HepG2 (cell line): ENCODE data around the gene HTATIP2. TPM values are rescaled to one million over a fixed set of nuclear protein-coding genes. Genes with fewer than 3 reads are reported as not detected.

Experiments used
- BRCA1 ChIP-seq: sonication (generic); formaldehyde crosslinking; IDR thresholded peaks from 2 replicates; pipeline ENCODE4 v1.4.0; 2020; ENCODE audit warnings: missing genetic modification reagents
- DMAP1 ChIP-seq: IDR thresholded peaks from 2 replicates; pipeline ENCODE4 v1.6.1; 2016
- EP300 ChIP-seq, 3 experiments: sonication (generic) in 1 of 3; formaldehyde crosslinking in 1 of 3; IDR thresholded peaks; 2 replicates each; pipeline versions ENCODE4 v1.5.1 to v1.6.1; 2011 to 2020; ENCODE audit warnings: low read depth in 2 of 3, low read length in 2 of 3, borderline replicate concordance in 1 of 3, improper control_type of control experiment in 1 of 3, mild to moderate bottlenecking in 1 of 3, missing genetic modification reagents in 1 of 3, moderate library complexity in 1 of 3
- GATAD2A ChIP-seq: IDR thresholded peaks from 2 replicates; pipeline ENCODE4 v1.6.1; 2016
- HMG20A ChIP-seq: IDR thresholded peaks from 2 replicates; pipeline ENCODE4 v1.6.1; 2016; ENCODE audit warnings: borderline replicate concordance
- JARID2 ChIP-seq: sonication (generic); formaldehyde crosslinking; IDR thresholded peaks from 2 replicates; pipeline ENCODE4 v1.8.1; 2023; ENCODE audit warnings: missing genetic modification reagents, inconsistent platforms; ENCODE audit not compliant: insufficient replicate concordance
- KDM5A ChIP-seq: fragments of 200-600 bp; sonication (generic); IDR thresholded peaks from 2 replicates; pipeline ENCODE4 v1.7.0; 2018; ENCODE audit warnings: antibody characterized with exemption, mild to moderate bottlenecking, low read length, borderline replicate concordance
- MAF1 ChIP-seq: sonication (generic); formaldehyde crosslinking; IDR thresholded peaks from 2 replicates; pipeline ENCODE4 v1.5.0; 2020; ENCODE audit warnings: missing genetic modification reagents, borderline replicate concordance
- NFRKB ChIP-seq: fragments of 450-650 bp; IDR thresholded peaks from 2 replicates; pipeline ENCODE4 v1.6.1; 2017
- NPAS2 ChIP-seq: sonication (generic); formaldehyde crosslinking; IDR thresholded peaks from 2 replicates; pipeline ENCODE4 v1.8.0; 2022; ENCODE audit warnings: mild to moderate bottlenecking, missing genetic modification reagents, borderline replicate concordance
- NR2F2 ChIP-seq: IDR thresholded peaks from 2 replicates; pipeline ENCODE4 v1.6.1; 2012; ENCODE audit warnings: low read depth, inconsistent platforms, borderline replicate concordance
- PHB2 ChIP-seq: fragments of 450-650 bp; IDR thresholded peaks from 2 replicates; pipeline ENCODE4 v1.6.1; 2018; ENCODE audit not compliant: partially characterized antibody
- RFX3 ChIP-seq: IDR thresholded peaks from 2 replicates; pipeline ENCODE4 v1.6.1; 2016; ENCODE audit warnings: missing biosample characterization, missing genetic modification reagents
- RFX5 ChIP-seq: IDR thresholded peaks from 2 replicates; pipeline ENCODE4 v1.6.1; 2011; ENCODE audit warnings: low read depth, low read length, improper control_type of control experiment
- SCMH1 ChIP-seq: sonication (generic); formaldehyde crosslinking; IDR thresholded peaks from 2 replicates; pipeline ENCODE4 v1.9.0; 2021; ENCODE audit warnings: missing genetic modification reagents, mild to moderate bottlenecking, borderline replicate concordance
- SMYD3 ChIP-seq: sonication (generic); formaldehyde crosslinking; IDR thresholded peaks from 2 replicates; pipeline ENCODE4 v1.8.1; 2023; ENCODE audit warnings: mild to moderate bottlenecking, missing genetic modification reagents
- SP1 ChIP-seq, 2 experiments: fragments of 450-650 bp in 1 of 2; sonication (generic) in 1 of 2; formaldehyde crosslinking in 1 of 2; IDR thresholded peaks; 2 replicates each; pipeline versions ENCODE4 v1.4.0 to v1.6.1; 2016 to 2020; ENCODE audit warnings: missing genetic modification reagents in 1 of 2
- TEAD2 ChIP-seq: sonication (generic); formaldehyde crosslinking; IDR thresholded peaks from 2 replicates; pipeline ENCODE4 v1.9.0; 2021; ENCODE audit warnings: missing genetic modification reagents
- TSC22D2 ChIP-seq: sonication (generic); formaldehyde crosslinking; IDR thresholded peaks from 2 replicates; pipeline ENCODE4 v1.5.1; 2020; ENCODE audit warnings: missing genetic modification reagents, mild to moderate bottlenecking, borderline replicate concordance
- XBP1 ChIP-seq: sonication (generic); formaldehyde crosslinking; IDR thresholded peaks from 2 replicates; pipeline ENCODE4 v1.5.0; 2020; ENCODE audit warnings: missing genetic modification reagents
- ZBTB7B ChIP-seq: sonication (generic); formaldehyde crosslinking; IDR thresholded peaks from 2 replicates; pipeline ENCODE4 v1.4.0; 2020; ENCODE audit warnings: missing genetic modification reagents
- ZNF121 ChIP-seq: sonication (generic); formaldehyde crosslinking; IDR thresholded peaks from 2 replicates; pipeline ENCODE4 v1.5.0; 2020; ENCODE audit warnings: mild to moderate bottlenecking, missing genetic modification reagents
- ZNF282 ChIP-seq: fragments of 450-650 bp; IDR thresholded peaks from 2 replicates; pipeline ENCODE4 v1.6.1; 2018; ENCODE audit not compliant: partially characterized antibody
- ZNF335 ChIP-seq: sonication (generic); formaldehyde crosslinking; IDR thresholded peaks from 2 replicates; pipeline ENCODE4 v1.4.0; 2020; ENCODE audit warnings: missing genetic modification reagents
- ZNF510 ChIP-seq: sonication (generic); formaldehyde crosslinking; IDR thresholded peaks from 2 replicates; pipeline ENCODE4 v1.4.0; 2020; ENCODE audit warnings: low read depth, mild to moderate bottlenecking, missing genetic modification reagents
- ZNF558 ChIP-seq: sonication (generic); formaldehyde crosslinking; IDR thresholded peaks from 2 replicates; pipeline ENCODE4 v1.9.0; 2022; ENCODE audit warnings: mild to moderate bottlenecking, missing genetic modification reagents, borderline replicate concordance
- polyA plus RNA-seq, 8 experiments: library from polyadenylated mRNA; depleted of rRNA in 3 of 8; stranded (reverse) in 7 of 8; unstranded in 1 of 8; fragments of >200 nt; fragmentation: Illumina TruSeq in 4 of 8; extraction: Trizol in 4 of 8; gene quantifications; 2 replicates each; pipeline versions ENCODE4 v1.2.1 to v1.2.3, GENCODE V29; 2011 to 2016; ENCODE audit warnings: low read depth in 4 of 8, missing spikeins in 1 of 8, mixed read lengths in 1 of 8; ENCODE audit not compliant: insufficient read depth in 1 of 8
- total RNA-seq, 5 experiments: library from RNA; depleted of rRNA; stranded (reverse); fragments of >200 nt; fragmentation: Illumina TruSeq; extraction: Trizol; gene quantifications; 2 replicates each; pipeline ENCODE4 v1.2.3, GENCODE V29; 2016; ENCODE audit warnings: low read depth in 1 of 5
- TF ChIP-seq, protein P1 (sequence below): IDR thresholded peaks from 2 replicates; pipeline ENCODE4 v1.6.1; 2016; ENCODE audit warnings: missing genetic modification reagents, missing compliant biosample characterization
- TF ChIP-seq, protein P2 (sequence below): sonication (generic); formaldehyde crosslinking; IDR thresholded peaks from 2 replicates; pipeline ENCODE4 v1.5.0; 2020; ENCODE audit warnings: missing genetic modification reagents, mild to moderate bottlenecking, borderline replicate concordance
- TF ChIP-seq, protein P3 (sequence below): sonication (generic); formaldehyde crosslinking; IDR thresholded peaks from 2 replicates; pipeline ENCODE4 v1.4.0; 2020; ENCODE audit warnings: missing genetic modification reagents

Gene HTATIP2
- total and polyA plus RNA-seq, 2 of the 13 experiments (the other 11 are each of a cell fraction or from before 2014, with no cell fraction given), result not detected

DNA sequence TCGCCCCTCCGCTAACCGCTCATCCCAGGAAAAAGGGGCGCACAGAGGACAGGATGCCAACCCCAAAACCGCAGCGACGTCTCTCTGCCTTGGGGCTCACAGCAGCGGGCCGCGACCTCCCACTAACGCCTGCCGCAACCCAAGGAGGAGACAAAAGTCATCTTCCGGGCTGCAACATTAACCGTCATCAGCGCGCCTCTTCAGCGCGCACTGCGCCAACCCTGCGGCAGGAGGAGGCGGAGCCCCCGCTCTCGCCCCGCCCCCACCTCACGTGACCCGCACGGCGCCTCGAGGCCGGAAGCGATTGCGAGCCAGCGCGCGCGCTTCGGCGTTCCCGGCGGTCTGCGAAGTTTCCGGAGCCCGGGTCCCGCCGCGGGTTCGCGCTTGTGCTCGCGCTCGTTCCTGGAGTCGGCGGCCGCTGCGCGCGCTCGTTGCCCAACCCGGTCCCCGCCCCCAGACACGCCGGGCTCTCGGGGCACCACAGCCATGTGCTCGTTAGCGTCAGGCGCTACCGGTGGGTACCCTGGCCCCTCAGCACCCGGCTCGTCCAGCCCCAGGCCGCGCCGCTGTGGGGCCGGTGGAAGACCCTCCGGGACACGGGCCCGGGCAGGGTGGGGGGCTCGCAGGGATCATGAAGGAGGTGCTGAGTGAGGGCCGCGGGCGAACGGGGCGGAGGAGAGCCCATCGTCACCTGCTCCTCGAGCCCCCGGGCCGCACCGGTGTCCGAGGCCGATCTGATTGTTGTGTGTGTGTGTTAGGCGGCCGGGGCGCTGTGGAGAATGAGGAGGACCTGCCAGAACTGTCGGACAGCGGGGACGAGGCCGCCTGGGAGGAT is 24.0 kb downstream of the HTATIP2 start, which contains the start of gene PRMT3 (continued):
- no peak for TF ChIP-seq NR2F2
- no peak for TF ChIP-seq RFX5
- no peak for TF ChIP-seq ZNF558 (CRISPR knock-in tag)
- peak; percentile 73; the same call in 1 of the 2 replicates for TF ChIP-seq ZBTB7B
- TF ChIP-seq, protein P1, sequence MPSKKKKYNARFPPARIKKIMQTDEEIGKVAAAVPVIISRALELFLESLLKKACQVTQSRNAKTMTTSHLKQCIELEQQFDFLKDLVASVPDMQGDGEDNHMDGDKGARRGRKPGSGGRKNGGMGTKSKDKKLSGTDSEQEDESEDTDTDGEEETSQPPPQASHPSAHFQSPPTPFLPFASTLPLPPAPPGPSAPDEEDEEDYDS (CRISPR knock-in tag), result 0 out of 2 replicates have a peak, but pooled peaks have one; percentile 22
- TF ChIP-seq NFRKB, result no peak
- peak; percentile 58 for TF ChIP-seq GATAD2A (CRISPR knock-in tag)
- TF ChIP-seq HMG20A (CRISPR knock-in tag), result no peak
- TF ChIP-seq KDM5A, result peak; percentile 84; the same call in 1 of the 2 replicates
- 0 out of 2 replicates have a peak, but pooled peaks have one; percentile 89 for TF ChIP-seq MAF1 (CRISPR knock-in tag)
- TF ChIP-seq, protein P2, sequence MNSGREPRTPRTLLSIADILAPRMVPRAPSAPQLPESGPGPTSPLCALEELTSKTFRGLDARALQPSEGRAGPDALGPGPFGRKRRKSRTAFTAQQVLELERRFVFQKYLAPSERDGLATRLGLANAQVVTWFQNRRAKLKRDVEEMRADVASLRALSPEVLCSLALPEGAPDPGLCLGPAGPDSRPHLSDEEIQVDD (CRISPR knock-in tag), result no peak
- no peak for TF ChIP-seq SCMH1 (CRISPR knock-in tag)
- peak; percentile 57; the same call in 1 of the 2 replicates for TF ChIP-seq XBP1 (CRISPR knock-in tag)
- no peak for TF ChIP-seq SMYD3
- no peak for TF ChIP-seq RFX3 (CRISPR knock-in tag)
- TF ChIP-seq DMAP1 (CRISPR knock-in tag), result peak; percentile 98
- 0 out of 4 replicates have a peak, but pooled peaks of 1 of the 2 experiments have one; percentile 8 for TF ChIP-seq EP300 (IDR thresholded peaks at IDR 0.05; ENCODE audit: low read depth in 2 of 2, low read length in 2 of 2)
- no peak for TF ChIP-seq EP300 (CRISPR knock-in tag; IDR thresholded peaks at IDR 0.05; ENCODE audit: borderline replicate concordance)
- TF ChIP-seq NPAS2 (CRISPR knock-in tag), result no peak
- TF ChIP-seq, protein P3, sequence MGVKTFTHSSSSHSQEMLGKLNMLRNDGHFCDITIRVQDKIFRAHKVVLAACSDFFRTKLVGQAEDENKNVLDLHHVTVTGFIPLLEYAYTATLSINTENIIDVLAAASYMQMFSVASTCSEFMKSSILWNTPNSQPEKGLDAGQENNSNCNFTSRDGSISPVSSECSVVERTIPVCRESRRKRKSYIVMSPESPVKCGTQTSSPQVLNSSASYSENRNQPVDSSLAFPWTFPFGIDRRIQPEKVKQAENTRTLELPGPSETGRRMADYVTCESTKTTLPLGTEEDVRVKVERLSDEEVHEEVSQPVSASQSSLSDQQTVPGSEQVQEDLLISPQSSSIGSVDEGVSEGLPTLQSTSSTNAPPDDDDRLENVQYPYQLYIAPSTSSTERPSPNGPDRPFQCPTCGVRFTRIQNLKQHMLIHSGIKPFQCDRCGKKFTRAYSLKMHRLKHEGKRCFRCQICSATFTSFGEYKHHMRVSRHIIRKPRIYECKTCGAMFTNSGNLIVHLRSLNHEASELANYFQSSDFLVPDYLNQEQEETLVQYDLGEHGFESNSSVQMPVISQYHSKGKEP, result no peak
- TF ChIP-seq ZNF121 (CRISPR knock-in tag), result no peak
- TF ChIP-seq SP1 (IDR thresholded peaks at IDR 0.05), result no peak
- TF ChIP-seq SP1 (CRISPR knock-in tag; IDR thresholded peaks at IDR 0.05), result peak; percentile 92
- 0 out of 2 replicates have a peak, but pooled peaks have one; percentile 67 for TF ChIP-seq TEAD2 (CRISPR knock-in tag)
- 0 out of 2 replicates have a peak, but pooled peaks have one; percentile 16 for TF ChIP-seq TSC22D2 (CRISPR knock-in tag)
- TF ChIP-seq JARID2, result no peak
- no peak for TF ChIP-seq PHB2
- TF ChIP-seq BRCA1, result no peak; the same call in none of the 2 replicates
- peak; percentile 89; the same call in 1 of the 2 replicates for TF ChIP-seq ZNF510
- TF ChIP-seq ZNF282, result no peak
- 0 out of 2 replicates have a peak, but pooled peaks have one; percentile 39 for TF ChIP-seq ZNF335 (CRISPR knock-in tag)
